G401.6 (cell line): ENCODE results near the gene FNDC10.
"Not testable (repeated sequence)": the region's sequence is repeated elsewhere in the genome, so short reads cannot be mapped to it uniquely, and the experiment has no call there.

Source experiments
- FAIRE-seq: peaks from 2 replicates; lab custom pipeline; 2012; peaks lifted over from hg19 to GRCh38; lab: Jason Lieb, UNC

FNDC10 gene

DNA sequence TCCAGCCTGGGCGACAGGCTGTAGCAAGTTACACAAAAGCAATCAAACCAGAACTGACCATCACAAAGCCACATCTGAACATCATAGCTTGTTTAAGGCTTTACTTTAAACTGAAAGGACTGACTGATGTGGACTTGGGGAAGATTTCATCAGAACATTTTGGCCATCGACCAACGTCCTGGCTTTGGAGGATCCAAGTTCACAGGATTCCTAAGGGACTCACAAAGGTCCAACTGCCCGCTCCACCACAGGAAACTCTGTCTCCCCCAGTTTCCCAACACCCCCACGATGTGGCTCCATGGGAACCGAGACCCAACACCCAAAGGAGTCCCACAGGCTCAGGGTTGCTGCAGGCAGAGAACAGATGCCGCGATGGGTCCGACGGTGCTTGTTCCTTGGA, 34.6 kb downstream of the FNDC10 start:
- no peak for FAIRE-seq

DNA sequence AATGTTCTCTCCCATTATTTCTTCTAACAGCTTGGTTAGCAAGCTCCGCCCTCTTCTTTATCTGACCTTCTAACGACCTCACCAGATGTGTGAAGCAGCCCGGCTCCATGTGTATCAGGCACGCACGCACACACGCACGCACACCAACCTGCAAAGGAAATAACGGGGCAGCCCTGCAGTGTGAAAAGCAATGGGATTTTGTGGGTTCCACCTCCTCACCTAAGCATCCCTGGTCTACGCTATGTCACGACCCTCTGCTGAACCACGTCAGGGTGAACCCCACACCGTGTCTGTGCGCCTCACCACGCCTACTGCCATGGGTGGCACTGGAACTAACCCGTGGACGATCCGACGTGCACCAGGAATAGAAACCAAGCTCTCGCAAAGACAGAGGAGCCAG, 35.7 kb downstream of the FNDC10 start:
- FAIRE-seq = no peak

GRCh38 chr1:1563688-1564087, 36.2 kb downstream of the FNDC10 start:
- FAIRE-seq = no peak

GRCh38 chr1:1562556-1563195, 37.3 kb downstream of the FNDC10 start:
- FAIRE-seq = no peak

DNA sequence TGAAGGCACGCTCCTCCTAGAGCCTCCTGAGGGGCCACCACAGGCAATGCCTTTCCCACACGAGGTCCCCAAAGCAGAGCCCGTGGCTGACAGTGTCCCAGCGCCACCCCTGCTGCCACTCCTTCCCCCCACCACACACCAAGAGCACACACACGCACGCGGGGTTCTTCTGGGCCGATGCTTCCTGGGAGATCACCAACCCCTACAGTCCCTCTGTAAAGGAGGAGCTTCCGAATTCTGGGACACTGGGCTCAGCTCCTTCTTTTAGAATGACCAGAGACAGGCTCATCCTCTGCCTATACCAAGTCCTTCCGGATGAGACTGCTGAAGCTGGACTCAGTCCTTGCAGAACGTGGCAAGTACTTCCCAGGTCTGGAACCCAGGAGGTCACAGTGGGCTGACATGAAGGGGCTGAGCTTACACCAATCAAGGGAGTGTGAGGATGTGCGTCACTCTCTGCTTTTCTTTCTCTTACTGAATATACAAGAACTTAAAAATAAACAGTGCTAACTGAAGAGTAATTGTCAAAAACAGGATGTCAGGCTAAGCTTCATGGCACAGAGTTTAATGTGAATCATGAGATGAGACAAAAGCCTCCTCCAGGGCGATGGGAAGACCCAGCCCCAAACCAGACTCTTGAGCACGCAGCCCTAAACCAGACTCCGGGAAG, 38.0 kb downstream of the FNDC10 start:
- no peak for FAIRE-seq

DNA sequence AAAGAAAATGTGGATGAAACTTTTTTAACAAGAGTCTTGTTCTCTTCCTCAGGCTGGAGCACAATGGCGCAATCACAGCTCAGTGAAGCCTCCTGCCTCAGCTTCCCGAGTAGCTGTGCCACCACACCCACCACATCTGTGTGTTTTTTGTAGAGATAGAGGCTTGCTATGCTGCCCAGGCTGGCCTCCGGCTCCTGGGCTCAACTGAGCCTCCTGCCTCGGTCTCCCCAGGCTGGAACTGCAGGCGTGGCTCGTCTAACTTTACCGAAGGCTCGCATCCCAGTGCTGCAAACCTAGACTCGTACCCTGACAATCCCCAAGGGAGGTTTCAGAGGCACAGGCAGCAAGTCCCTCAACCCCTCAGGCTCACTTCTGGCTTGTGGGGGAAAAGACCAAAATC, 39.8 kb downstream of the FNDC10 start:
- no peak for FAIRE-seq

- FAIRE-seq = no peak
Measured at GRCh38 chr1:1559066-1559465, 40.9 kb downstream of the FNDC10 start.

GRCh38 chr1:1558591-1558990, 41.3 kb downstream of the FNDC10 start:
- no peak for FAIRE-seq

GRCh38 chr1:1557688-1558087, 42.2 kb downstream of the FNDC10 start:
- not testable (repeated sequence) for FAIRE-seq

GRCh38 chr1:1556961-1557360, 43.0 kb downstream of the FNDC10 start:
- not testable (repeated sequence) for FAIRE-seq

- no peak for FAIRE-seq
Measured at GRCh38 chr1:1556505-1556904, 43.4 kb downstream of the FNDC10 start.

- no peak for FAIRE-seq
Measured at GRCh38 chr1:1554926-1555915, 44.7 kb downstream of the FNDC10 start.

DNA sequence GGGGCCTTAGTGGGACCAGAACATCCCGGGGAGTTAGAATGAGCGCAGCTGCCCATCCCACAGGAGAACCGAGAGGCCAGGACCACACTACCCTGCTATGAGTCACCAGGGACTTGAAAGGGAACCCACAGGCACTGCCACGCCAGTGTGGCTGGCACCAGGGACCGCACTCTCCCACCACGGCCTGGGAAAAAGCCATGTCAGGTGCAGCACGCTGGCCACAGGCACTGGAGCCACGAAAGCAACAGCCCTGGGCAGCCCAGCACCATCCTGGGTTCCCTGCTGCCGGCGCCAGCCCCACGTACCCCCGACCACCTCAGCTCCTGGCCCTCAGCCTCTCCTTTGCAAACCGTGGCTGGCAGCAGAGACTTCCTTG, 45.4 kb downstream of the FNDC10 start:
- no peak for FAIRE-seq

DNA sequence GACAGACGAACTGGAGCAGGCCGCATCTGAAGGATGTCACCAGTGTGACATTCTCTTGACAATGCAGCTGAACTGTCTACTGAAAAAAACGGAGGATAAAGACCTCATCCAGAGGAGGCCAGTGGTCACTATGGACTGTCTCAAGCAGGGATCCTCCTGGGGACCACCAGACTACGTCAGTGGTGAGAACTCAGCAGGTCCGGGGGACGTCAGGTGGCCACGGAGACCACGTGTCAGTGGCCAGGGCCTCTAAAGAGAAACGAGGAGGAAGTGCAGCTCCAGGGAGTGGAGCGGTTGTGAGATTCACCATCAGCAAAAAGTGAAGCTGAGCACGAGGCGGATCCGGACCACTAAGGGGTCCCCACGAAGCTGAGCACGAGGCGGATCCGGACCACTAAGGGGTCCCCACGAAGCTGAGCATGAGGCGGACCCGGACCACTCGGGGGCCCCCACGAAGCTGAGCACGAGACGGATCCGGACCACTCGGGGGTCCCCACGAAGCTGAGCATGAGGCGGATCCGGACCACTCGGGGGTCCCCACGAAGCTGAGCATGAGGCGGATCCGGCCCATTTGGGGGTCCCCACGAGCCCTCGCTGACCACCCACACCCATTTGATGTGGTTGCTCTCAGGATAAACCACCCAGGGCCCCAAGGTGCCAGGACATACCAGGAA, 46.0 kb downstream of the FNDC10 start:
- FAIRE-seq = no peak

- no peak for FAIRE-seq
Measured at GRCh38 chr1:1552263-1552639, 47.7 kb downstream of the FNDC10 start.

- no peak for FAIRE-seq
Measured at GRCh38 chr1:1551524-1552262, 48.2 kb downstream of the FNDC10 start.

DNA sequence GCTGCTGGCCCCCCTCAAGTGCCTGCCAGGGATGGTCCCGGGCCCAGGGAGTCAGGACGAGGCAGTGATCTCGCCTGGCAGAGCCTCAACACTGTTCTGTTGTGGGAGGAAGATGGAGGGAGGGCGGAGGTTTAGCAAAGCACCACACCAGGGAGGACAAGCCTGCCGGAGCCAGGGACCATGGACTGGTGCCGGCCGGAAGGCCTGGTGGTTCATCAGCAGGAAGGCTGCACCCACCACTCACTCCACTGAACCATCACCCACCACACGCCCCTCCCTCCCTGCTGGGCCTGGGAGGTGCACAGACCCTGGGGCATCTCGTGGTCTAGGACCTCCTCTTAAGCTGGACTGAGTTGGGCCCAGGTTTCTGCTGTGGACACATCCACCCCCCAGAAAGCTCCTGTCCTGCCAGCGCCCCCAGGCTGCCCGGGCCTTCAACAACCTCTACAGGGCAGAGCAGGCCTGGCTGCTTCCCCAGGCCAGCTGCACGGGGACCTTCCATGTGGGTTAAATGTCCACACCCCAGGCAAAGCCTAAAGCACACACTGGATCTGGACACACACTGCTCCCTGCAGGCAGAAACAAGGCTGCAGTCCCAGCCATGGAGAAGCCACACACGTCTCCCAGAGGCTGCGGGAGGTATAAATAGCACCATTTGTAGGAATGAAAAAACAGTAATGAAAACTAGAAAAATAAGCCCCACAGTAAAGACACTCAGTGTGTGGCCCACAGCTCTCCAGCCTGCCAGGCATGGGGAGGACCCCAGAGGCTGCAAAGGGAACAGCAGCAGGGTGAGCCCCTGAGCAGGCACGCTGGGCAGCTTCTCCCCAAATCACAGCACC, 49.1 kb downstream of the FNDC10 start:
- FAIRE-seq = no peak

DNA sequence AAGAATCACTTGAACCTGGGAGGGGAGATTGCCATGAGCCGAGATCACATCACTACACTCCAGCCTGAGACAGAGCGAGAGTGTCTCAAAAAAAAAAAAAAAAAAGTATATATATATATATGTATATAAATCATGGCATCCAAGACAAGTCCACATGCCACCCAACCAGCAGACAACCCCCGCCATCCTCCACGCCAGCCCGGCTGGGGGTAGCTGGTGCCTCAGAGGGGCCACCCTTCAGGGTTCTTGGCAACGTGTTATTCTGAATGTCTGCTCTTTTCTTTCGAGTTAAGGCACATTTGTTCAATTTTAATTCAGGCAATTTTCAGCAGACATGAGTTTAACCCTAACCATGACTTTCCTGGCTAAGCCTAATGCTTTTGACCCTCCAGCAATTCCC, 49.8 kb downstream of the FNDC10 start:
- no peak for FAIRE-seq

GRCh38 chr1:1548591-1548990, 51.3 kb downstream of the FNDC10 start:
- FAIRE-seq = no peak
